Astrocyte (in vitro differentiated cells and primary cell): ENCODE results near the gene ITPR2.

Experiments used
- EZH2 ChIP-seq: IDR thresholded peaks from 2 replicates; pipeline ENCODE4 v1.6.1; 2012; ENCODE audit warnings: mild to moderate bottlenecking, low read length, inconsistent platforms; ENCODE audit not compliant: insufficient read depth
- TF ChIP-seq, protein P1 (sequence below): IDR thresholded peaks from 2 replicates; pipeline ENCODE4 v1.5.1; 2011; ENCODE audit warnings: low read depth, mild to moderate bottlenecking, inconsistent platforms, low read length, moderate library complexity; ENCODE audit not compliant: insufficient read depth

DNA sequence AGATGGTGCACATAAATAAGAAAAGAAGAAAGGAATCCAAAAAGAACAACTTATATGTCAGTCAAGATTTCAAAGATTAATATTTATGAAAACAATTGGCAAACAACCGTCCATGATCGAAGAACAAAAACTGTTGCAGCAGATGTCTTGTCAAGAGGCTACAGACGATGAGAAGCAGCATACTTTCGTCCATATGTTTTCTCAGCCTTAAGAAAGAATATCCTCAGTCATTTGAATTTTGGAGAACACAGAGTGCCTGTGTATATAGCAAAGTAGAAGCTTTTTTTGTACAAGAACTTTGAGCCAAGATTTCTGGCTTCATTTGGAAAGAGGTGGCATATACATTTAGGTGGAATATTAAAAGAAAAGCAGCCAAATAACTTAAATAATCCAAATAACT, 297.2 kb downstream of the ITPR2 start:
- TF ChIP-seq, protein P1, sequence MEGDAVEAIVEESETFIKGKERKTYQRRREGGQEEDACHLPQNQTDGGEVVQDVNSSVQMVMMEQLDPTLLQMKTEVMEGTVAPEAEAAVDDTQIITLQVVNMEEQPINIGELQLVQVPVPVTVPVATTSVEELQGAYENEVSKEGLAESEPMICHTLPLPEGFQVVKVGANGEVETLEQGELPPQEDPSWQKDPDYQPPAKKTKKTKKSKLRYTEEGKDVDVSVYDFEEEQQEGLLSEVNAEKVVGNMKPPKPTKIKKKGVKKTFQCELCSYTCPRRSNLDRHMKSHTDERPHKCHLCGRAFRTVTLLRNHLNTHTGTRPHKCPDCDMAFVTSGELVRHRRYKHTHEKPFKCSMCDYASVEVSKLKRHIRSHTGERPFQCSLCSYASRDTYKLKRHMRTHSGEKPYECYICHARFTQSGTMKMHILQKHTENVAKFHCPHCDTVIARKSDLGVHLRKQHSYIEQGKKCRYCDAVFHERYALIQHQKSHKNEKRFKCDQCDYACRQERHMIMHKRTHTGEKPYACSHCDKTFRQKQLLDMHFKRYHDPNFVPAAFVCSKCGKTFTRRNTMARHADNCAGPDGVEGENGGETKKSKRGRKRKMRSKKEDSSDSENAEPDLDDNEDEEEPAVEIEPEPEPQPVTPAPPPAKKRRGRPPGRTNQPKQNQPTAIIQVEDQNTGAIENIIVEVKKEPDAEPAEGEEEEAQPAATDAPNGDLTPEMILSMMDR = no peak
- TF ChIP-seq EZH2 = no peak
